RWPE2 (cell line): ENCODE measurements around the gene C3AR1.
A peak's percentile ranks its signal among the peaks of the same experiment; 100 is the strongest.

ENCODE experiments used
- ATAC-seq: fragments of 200-7000 bp; cut with Tn5 transposase; 3 replicates; pipeline ENCODE4 v1.9.1; 2021; ENCODE audit warnings: low read depth
- DNase-seq: peaks from one replicate; pipeline ENCODE4 v3.0.0-alpha.2; 2020; ENCODE audit warnings: low spot score
- H3K27ac ChIP-seq: fragments of 450-650 bp; 2 replicates; pipeline ENCODE4 v1.5.1; 2017; ENCODE audit warnings: mild to moderate bottlenecking; ENCODE audit not compliant: poor library complexity, severe bottlenecking
- H3K27me3 ChIP-seq: fragments of 250-450 bp; sonication (Bioruptor Pico); 2 replicates; pipeline ENCODE4 v1.5.1; 2021; ENCODE audit warnings: mild to moderate bottlenecking, moderate library complexity; ENCODE audit not compliant: insufficient read depth, poor library complexity, severe bottlenecking
- H3K36me3 ChIP-seq: fragments of 250-450 bp; sonication (Bioruptor Pico); 2 replicates; pipeline ENCODE4 v1.5.1; 2020; ENCODE audit warnings: low read depth, mild to moderate bottlenecking, moderate library complexity
- H3K4me1 ChIP-seq: fragments of 250-450 bp; sonication (Bioruptor Pico); 2 replicates; pipeline ENCODE4 v1.5.1; 2021; ENCODE audit warnings: mild to moderate bottlenecking, moderate library complexity; ENCODE audit not compliant: insufficient read depth, poor library complexity, severe bottlenecking
- H3K4me3 ChIP-seq: fragments of 250-450 bp; sonication (Bioruptor Pico); 2 replicates; pipeline ENCODE4 v1.5.1; 2021; ENCODE audit warnings: mild to moderate bottlenecking, moderate library complexity; ENCODE audit not compliant: severe bottlenecking
- H3K9me3 ChIP-seq: fragments of 250-450 bp; sonication (Bioruptor Pico); 2 replicates; pipeline ENCODE4 v1.5.1; 2021; ENCODE audit warnings: mild to moderate bottlenecking, moderate library complexity; ENCODE audit not compliant: severe bottlenecking
- CTCF ChIP-seq: fragments of 450-650 bp; IDR thresholded peaks from one replicate; pipeline ENCODE4 v1.5.1; 2017; ENCODE audit warnings: mild to moderate bottlenecking, moderate library complexity; ENCODE audit not compliant: poor library complexity, severe bottlenecking

The C3AR1 gene

DNA sequence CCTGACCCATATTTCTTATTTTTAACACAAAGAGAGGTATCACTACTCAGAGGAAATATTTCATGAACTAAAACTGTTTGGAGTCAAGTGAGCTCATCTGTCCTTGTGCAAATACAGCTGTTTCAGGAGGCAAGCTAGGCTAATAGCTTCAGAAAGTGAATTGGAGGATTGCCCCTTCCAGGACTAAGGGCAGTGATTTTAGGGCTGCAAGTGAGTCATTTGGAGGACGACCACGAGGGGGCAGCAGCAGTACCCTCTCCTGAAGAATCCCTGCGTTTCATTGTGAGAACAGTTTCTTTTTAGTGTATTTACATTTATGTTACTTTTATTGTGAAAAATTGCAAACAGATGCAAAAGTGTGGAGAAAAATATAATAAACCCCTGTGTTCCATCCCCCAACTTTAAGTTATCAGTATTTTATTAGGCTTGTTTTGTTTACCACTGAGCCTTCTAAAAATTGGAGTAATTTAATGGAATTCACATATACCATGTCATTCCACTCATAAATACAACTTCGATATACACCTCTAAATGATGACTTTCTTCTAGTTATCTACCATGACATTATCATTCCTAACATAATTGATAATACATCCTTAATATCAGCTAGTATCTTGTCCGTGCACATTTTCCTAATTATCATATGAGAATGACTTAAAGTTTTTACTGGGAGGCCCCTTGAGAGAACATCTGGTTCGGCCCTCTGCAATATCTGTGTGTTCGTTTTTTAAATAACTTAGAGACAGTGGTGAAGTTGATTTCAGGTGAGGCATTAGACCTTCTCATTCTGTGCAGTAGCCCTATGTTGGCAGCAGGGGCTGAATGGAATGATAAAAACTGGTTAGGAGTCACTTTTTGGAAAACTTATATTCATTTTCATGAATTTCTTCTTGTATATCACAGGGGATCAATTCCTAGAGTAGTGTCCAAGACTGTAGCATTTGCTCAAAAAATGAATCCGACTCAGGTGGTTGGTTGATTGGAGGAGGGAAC lies 19.9 kb downstream of the C3AR1 start:
- Histone ChIP-seq H3K27me3 (no peaks in the 10 kb centered on the region), H3K9me3 (no peaks in the 10 kb centered on the region), H3K4me1 (no peaks in the 10 kb centered on the region), H3K4me3 (no peak overlapping the region), H3K36me3 (peaks cover 16% of the 10 kb centered on the region), H3K27ac (no peak overlapping the region)
- peak; percentile 49; the same call in 1 of the 3 replicates for ATAC-seq
- TF ChIP-seq CTCF, result peak; percentile 70
- DNase-seq, result no peak

- Histone ChIP-seq H3K27ac (no peak overlapping the region), H3K4me3 (no peak overlapping the region), H3K36me3 (peaks cover 5% of the 10 kb centered on the region; the same call in 1 of the 2 replicates), H3K9me3 (no peaks in the 10 kb centered on the region), H3K27me3 (no peaks in the 10 kb centered on the region), H3K4me1 (no peaks in the 10 kb centered on the region)
- no peak for ATAC-seq
- TF ChIP-seq CTCF, result no peak
- no peak for DNase-seq
These were observed 25.4 kb downstream of the C3AR1 start for GRCh38 chr12:8040791-8041190.

DNA sequence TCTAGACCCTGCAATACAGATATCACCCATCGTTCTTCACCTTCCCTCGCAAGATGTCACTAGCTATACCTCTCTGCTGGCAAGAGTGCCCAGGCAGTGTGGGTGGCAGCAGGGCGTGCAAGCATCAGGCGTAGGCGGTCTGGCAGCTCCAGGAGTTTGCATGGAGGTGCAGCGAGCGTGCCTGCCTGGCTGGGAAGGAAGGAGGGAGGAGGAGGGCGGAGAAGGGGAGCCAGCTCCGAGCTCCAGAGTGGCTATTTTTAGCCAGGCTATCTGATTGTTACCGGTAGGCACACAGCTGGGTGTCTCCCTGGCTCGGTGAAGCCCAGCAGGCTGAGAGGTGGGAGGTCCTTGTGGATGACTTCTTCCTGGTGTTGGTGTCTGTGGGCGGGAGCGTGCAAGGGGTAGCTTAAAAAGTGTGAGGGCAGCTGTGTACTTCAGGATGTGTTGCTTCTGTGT lies 27.5 kb downstream of the C3AR1 start:
- H3K27ac ChIP-seq, result no peak overlapping the region
- no peaks in the 10 kb centered on the region for H3K4me1 ChIP-seq
- no peaks in the 10 kb centered on the region for H3K9me3 ChIP-seq
- TF ChIP-seq CTCF, result no peak
- no peaks in the 10 kb centered on the region for H3K27me3 ChIP-seq
- ATAC-seq (peak; percentile 64; the same call in 2 of the 3 replicates), DNase-seq (no peak)
- no peaks in the 10 kb centered on the region for H3K36me3 ChIP-seq
- no peak overlapping the region for H3K4me3 ChIP-seq

GRCh38 chr12:8037947-8038346 lies 28.2 kb downstream of the C3AR1 start:
- no peaks in the 10 kb centered on the region for H3K36me3 ChIP-seq
- no peak for TF ChIP-seq CTCF
- H3K27ac ChIP-seq, result no peak overlapping the region
- H3K4me3 ChIP-seq, result no peak overlapping the region
- no peaks in the 10 kb centered on the region for H3K4me1 ChIP-seq
- H3K9me3 ChIP-seq, result no peaks in the 10 kb centered on the region
- no peak for DNase-seq
- H3K27me3 ChIP-seq, result no peaks in the 10 kb centered on the region
- ATAC-seq, result no peak
